Measurements from ENCODE around the gene CHID1.

- TF ChIP-seq CTCF (conservative IDR thresholded peaks at IDR 0.05 in 1 of 2, IDR thresholded peaks at IDR 0.05 in 1 of 2; ENCODE audit: low read depth in 1 of 2, low read length in 2 of 2) (no peak), EZH2 (IDR thresholded peaks at IDR 0.05; ENCODE audit: low read length, missing control alignments) (no peak)
Observed at GRCh38 chr11:933142-933851, 22.7 kb upstream of the CHID1 start.
